Stimulated activated CD8-positive, alpha-beta memory T cell treated with anti-CD3 and anti-CD28 coated beads, Interleukin-12 subunit alpha, Interleukin-12 subunit beta, amount 100 ng/mL, for 1 hour (primary cell): ENCODE measurements around the gene NACC2.

Source experiments
- DNase-seq: peaks from one replicate; pipeline ENCODE4 v3.0.0-alpha.2; 2020; ENCODE audit warnings: low read depth

The NACC2 gene

GRCh38 chr9:136092741-136093140, 2.3 kb downstream of the NACC2 start:
- DNase-seq: no peak

- no peak for DNase-seq
Observed at GRCh38 chr9:136092353-136092650, 2.8 kb downstream of the NACC2 start.

- DNase-seq: no peak
Observed at GRCh38 chr9:136091582-136092352, 3.3 kb downstream of the NACC2 start.

- DNase-seq: no peak
Observed at GRCh38 chr9:136090768-136091581, 4.1 kb downstream of the NACC2 start.

GRCh38 chr9:136090056-136090735, 4.9 kb downstream of the NACC2 start:
- DNase-seq: no peak

GRCh38 chr9:136089697-136090045, 5.4 kb downstream of the NACC2 start:
- no peak for DNase-seq

- no peak for DNase-seq
Observed at GRCh38 chr9:136088939-136089696, 6.0 kb downstream of the NACC2 start.

GRCh38 chr9:136088481-136088938, 6.6 kb downstream of the NACC2 start:
- DNase-seq: no peak

- no peak for DNase-seq
Observed at GRCh38 chr9:136087741-136088480, 7.2 kb downstream of the NACC2 start.

GRCh38 chr9:136086951-136087740, 7.9 kb downstream of the NACC2 start:
- DNase-seq: no peak

GRCh38 chr9:136086213-136086881, 8.7 kb downstream of the NACC2 start:
- DNase-seq: no peak

- no peak for DNase-seq
Observed at GRCh38 chr9:136085815-136086212, 9.3 kb downstream of the NACC2 start.

- no peak for DNase-seq
Observed at GRCh38 chr9:136084063-136084944, 10.8 kb downstream of the NACC2 start.

GRCh38 chr9:136083558-136084062, 11.5 kb downstream of the NACC2 start:
- no peak for DNase-seq

- DNase-seq: no peak
Observed at GRCh38 chr9:136082496-136083361, 12.4 kb downstream of the NACC2 start.

GRCh38 chr9:136081826-136082495, 13.1 kb downstream of the NACC2 start:
- no peak for DNase-seq

GRCh38 chr9:136081113-136081825, 13.8 kb downstream of the NACC2 start:
- DNase-seq: no peak
